NCI-H526 (cell line): ENCODE data around the gene CD74.
"Not testable (repeated sequence)": the region's sequence is repeated elsewhere in the genome, so short reads cannot be mapped to it uniquely, and the experiment has no call there.

Source experiments
- DNase-seq, 2 experiments: peaks; one replicate each; lab custom pipeline; 2025; lab: John Stamatoyannopoulos, UW

The CD74 gene

DNA sequence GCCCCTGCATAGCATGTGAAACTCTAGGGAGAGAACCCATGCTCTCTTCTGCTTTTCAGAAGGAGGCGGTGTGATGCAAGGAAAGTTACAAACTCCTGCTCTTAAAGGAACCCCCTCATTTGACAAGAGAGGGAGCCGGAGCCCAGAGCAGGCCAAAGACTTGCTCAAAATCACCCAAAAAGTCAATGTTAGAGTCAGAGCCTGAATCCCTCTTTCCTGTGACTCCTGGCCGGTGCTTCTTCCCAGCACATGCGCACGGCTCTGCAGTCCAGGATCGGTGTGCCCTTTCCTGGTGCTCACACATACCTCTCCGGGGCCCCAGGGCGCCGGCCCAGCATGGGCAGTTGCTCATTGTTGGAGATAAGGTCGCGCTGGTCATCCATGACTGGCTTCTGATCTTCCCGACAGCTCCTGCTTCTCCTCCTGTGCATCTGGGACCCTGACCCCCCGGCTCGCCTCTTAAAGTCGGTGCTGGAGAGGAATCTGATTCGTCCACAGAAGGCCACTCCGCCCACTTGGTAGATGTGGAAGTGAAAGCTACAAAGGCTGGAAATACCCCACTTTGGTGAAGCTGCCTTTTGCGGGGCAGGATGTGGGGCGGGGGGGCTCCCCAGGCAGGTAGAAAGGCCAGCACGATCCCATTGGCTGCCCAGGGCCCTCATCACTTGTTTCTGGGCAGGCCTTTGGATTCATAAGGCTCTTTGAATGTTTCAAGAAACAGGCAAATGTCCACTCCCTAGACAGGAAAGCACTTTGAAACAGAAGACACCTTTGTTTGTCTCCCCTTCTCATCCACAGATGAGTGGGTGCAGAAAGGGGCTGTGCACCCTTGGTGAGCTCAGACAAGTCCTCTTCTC, at the start of gene CD74:
Gene CD74 (minus strand): TSS at position 592 of the 857 bp plus-strand sequence. CDS start 161 bp downstream, at position 431.
- DNase-seq: peak; percentile 20 to 70

DNA sequence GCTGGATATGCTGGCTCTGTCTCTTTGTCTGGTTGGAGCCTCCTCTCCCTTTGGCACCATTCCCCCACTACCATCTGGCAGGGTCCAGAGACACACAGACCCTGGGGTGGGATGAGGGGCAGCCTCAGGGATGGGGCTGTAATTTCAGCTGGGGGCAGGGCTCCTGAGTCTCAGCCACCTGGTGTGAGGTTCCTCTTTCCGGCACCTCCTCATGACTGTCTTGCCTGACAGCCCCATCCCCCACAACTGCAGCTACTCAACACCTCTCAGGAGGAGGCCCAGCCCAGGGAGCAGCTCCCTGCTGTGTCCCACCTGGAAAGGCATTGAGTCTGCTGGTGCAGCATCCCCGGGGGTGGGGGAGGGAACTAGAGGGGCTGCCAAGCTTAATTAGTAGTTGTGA, 48.5 kb upstream of the CD74 start:
- no peak for DNase-seq

- no peak for DNase-seq
These were observed 48.1 kb upstream of the CD74 start for GRCh38 chr5:150460781-150461180.

- peak; percentile 12 to 80 for DNase-seq
These were observed 46.3 kb upstream of the CD74 start for GRCh38 chr5:150458802-150459557.

GRCh38 chr5:150457562-150458240, 45.0 kb upstream of the CD74 start:
- no peak for DNase-seq

DNA sequence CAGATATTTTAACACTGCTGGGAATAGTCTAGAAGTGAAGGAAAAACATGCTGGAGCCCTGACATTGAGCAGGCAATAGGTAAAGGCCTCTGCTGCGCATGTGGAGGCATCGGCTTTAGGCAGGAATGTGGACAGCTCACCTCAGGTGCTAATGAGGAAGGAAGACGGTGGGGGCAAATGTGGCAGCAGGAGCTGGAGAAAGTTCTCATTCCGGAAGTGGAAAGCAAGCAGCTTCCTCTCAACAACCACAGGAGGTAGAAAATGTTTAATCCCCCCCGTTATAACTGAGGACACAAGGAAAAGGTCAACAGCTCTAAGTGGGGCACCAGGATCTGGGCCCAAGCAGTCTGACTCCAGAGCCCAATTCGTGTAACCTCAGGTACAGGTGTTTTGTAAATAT, 44.4 kb upstream of the CD74 start:
- no peak for DNase-seq

GRCh38 chr5:150454492-150455229, 42.0 kb upstream of the CD74 start:
- no peak for DNase-seq

GRCh38 chr5:150454027-150454426, 41.3 kb upstream of the CD74 start:
- not testable (repeated sequence) for DNase-seq

- no peak for DNase-seq
These were observed 40.2 kb upstream of the CD74 start for GRCh38 chr5:150452914-150453313.

DNA sequence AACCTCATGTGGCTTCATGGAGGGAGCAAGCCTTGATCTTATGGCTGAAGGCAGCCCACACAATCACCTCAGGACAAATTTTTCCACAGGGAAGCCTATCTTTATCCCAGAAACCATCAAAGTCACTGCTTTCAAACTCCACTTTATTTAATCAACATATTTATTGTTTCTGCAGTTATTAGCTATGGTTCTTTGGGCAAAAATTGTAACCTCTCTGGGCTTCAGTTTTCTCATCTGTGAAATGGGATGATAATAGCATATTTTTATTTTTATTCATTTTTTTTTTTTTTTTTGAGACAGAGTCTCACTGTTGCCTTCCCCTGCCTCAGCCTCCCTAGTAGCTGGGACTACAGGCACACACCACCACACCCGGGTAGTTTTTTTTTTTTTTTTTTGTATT, 38.9 kb upstream of the CD74 start:
- no peak for DNase-seq

GRCh38 chr5:150449517-150450339, 37.0 kb upstream of the CD74 start, which contains the start of gene RPS14:
TSS of gene RPS14 (minus strand) at chr5:150449739. CDS start at chr5:150447733, 2,006 bp downstream.
- DNase-seq: peak; percentile 89 to 91

GRCh38 chr5:150448952-150449516, 36.3 kb upstream of the CD74 start:
- no peak for DNase-seq

DNA sequence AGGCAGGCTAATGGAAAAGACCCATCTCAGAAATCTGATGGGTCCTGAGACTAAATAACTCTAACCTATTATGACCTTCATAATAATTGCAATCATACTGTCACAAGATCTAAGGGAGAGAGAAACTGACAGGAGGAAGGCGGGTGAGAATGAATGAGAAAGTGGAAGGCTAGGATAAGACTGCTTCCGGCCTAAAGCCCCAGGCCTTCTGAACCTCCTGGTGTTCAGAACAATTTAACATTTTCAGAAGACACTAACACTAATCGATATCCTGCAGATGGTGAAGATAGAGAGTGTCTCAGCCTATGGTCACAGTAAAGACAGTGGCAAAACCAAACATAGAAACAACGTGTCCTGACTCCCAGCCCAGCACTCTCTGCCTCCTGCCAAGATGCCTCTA, 35.6 kb upstream of the CD74 start:
- DNase-seq: no peak

DNA sequence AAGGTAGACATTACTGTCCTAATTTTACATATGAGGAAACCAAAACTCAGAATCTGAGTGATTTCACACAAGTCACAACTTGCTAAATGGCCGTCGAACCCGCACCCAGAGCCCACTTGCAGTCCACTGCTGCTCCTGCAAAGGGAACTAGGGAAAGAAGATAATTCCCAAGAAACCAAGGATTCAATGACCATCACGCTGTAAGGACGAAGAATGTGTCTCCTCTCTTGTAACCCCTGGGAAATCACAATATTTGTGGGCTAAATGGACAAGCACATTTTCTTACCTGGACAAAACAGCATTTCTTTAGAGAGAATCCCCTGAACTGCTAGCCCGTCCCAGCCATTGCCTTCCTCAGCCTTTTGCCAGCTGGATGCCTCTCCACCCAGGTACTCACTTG, 34.5 kb upstream of the CD74 start:
- DNase-seq: no peak

DNA sequence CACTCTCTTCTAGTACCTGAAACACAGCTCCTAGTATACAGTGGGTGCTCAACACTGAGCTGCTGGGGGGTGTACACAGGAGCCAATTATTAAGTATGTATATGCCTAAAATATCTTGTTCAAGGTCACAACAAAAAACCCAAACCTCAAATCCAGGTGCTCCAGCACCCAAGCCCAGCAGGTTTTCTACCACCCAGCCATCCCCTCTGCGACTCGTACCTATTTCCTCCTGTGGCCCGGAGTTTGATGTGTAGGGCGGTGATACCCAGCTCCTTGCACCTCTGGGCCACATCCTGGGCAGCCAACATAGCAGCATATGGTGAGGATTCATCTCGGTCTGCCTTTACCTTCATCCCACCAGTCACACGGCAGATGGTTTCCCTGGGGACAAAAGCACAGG, 33.9 kb upstream of the CD74 start:
- no peak for DNase-seq

- DNase-seq: no peak
These were observed 33.4 kb upstream of the CD74 start for GRCh38 chr5:150446088-150446487.

GRCh38 chr5:150444770-150445169, 32.1 kb upstream of the CD74 start:
- no peak for DNase-seq

- DNase-seq: no peak
These were observed 30.7 kb upstream of the CD74 start for GRCh38 chr5:150443242-150444075.

DNA sequence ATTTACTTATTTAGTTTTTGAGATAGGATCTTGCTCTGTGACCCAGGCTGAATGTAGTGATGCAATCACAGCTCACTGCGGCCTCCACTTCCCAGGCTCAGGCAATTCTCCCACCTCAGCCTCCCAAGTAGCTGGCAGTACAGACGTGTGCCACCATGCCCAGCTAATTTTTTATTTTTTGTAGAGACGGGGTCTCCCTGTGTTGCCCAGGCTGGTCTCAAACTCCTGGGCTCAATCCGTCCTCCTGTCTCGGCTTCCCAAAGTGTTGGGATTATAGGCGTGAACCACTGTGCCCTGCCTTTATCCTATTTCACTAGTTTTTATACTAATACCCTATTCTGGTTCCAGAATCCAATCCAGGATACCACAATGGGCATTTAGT, 30.0 kb upstream of the CD74 start:
- DNase-seq: no peak
